Thoracic aorta (tissue), 2 donors: ENCODE results near the gene ORC3. TPM values are rescaled to one million over a fixed set of nuclear protein-coding genes. Genes with fewer than 3 reads are reported as not detected.
"Not testable (repeated sequence)": the region's sequence is repeated elsewhere in the genome, so short reads cannot be mapped to it uniquely, and the experiment has no call there.

Source experiments
- ATAC-seq: fragments of 150-250 bp; one replicate; pipeline ENCODE4 v1.8.0; 2017; ENCODE audit warnings: low read depth; ENCODE audit not compliant: insufficient number of reproducible peaks, low FRiP score
- DNase-seq: peaks from one replicate; pipeline ENCODE4 v3.0.0-alpha.2; 2020; ENCODE audit warnings: low spot score
- H3K27ac ChIP-seq, 2 donors: fragments of 200-600 bp; sonication (generic); 1 replicate in 1 of 2; 2 replicates in 1 of 2; pipeline ENCODE4 v1.5.1; 2016; ENCODE audit warnings: mild to moderate bottlenecking in 2 of 2, moderate library complexity in 2 of 2
- H3K27me3 ChIP-seq: fragments of 200-600 bp; sonication (generic); replicated peaks from 2 replicates; pipeline ENCODE4 v1.6.0; 2016; ENCODE audit warnings: mild to moderate bottlenecking; ENCODE audit not compliant: insufficient read depth
- H3K36me3 ChIP-seq: fragments of 200-600 bp; sonication (generic); one replicate; pipeline ENCODE4 v1.5.1; 2016
- H3K4me1 ChIP-seq, 2 donors: fragments of 200-600 bp; sonication (generic); 1 replicate in 1 of 2; 2 replicates in 1 of 2; pipeline versions ENCODE4 v1.5.1 to v1.6.0; 2016; ENCODE audit warnings: low read depth in 2 of 2, mild to moderate bottlenecking in 1 of 2; ENCODE audit not compliant: control insufficient read depth in 1 of 2
- H3K4me3 ChIP-seq: fragments of 200-600 bp; sonication (generic); 2 replicates; pipeline ENCODE4 v1.5.1; 2016; ENCODE audit warnings: mild to moderate bottlenecking
- H3K9me3 ChIP-seq: fragments of 200-600 bp; sonication (generic); 2 replicates; pipeline ENCODE4 v1.5.1; 2016
- CTCF ChIP-seq: fragments of 200-600 bp; sonication (generic); IDR thresholded peaks from one replicate; pipeline ENCODE4 v1.5.1; 2019; ENCODE audit warnings: antibody characterized with exemption
- total RNA-seq, 2 donors: library from RNA; depleted of rRNA; stranded (reverse); fragments of >200 nt; gene quantifications; one replicate each; pipeline versions ENCODE4 v1.1.0 to v1.2.3, GENCODE V29; 2016

The ORC3 gene
- total RNA-seq, 2 donors from 2014 or later = 7.3 to 13.8 TPM

- Histone ChIP-seq H3K4me3 (peak overlapping the region; percentile 73), H3K27me3 (no peaks in the 10 kb centered on the region), H3K36me3 (peaks cover 5% of the 10 kb centered on the region), H3K9me3 (no peaks in the 10 kb centered on the region), H3K4me1 (peaks cover 20 to 41% of the 10 kb centered on the region in 2 donors), H3K27ac (no peak overlapping the region)
- DNase-seq = no peak
- TF ChIP-seq CTCF = no peak
- no peak for ATAC-seq
These were observed 1.1 kb downstream of the ORC3 start for GRCh38 chr6:87590990-87591389.

- Histone ChIP-seq H3K27me3 (no peaks in the 10 kb centered on the region), H3K4me1 (peaks cover 0 to 11% of the 10 kb centered on the region in 2 donors), H3K27ac (no peak overlapping the region), H3K9me3 (no peaks in the 10 kb centered on the region), H3K4me3 (no peak overlapping the region), H3K36me3 (no peaks in the 10 kb centered on the region)
- no peak for ATAC-seq
- DNase-seq = no peak
- TF ChIP-seq CTCF = no peak
These were observed 10.6 kb downstream of the ORC3 start for GRCh38 chr6:87600576-87600975.

GRCh38 chr6:87606199-87606598, 16.3 kb downstream of the ORC3 start:
- H3K36me3 ChIP-seq = peaks cover 14% of the 10 kb centered on the region
- no peak for ATAC-seq
- H3K27ac ChIP-seq = no peak overlapping the region
- no peak for TF ChIP-seq CTCF
- H3K4me1 ChIP-seq = peaks cover 0 to 11% of the 10 kb centered on the region in 2 donors
- H3K4me3 ChIP-seq = no peak overlapping the region
- no peaks in the 10 kb centered on the region for H3K9me3 ChIP-seq
- H3K27me3 ChIP-seq = no peaks in the 10 kb centered on the region
- no peak for DNase-seq

- Histone ChIP-seq H3K4me1 (peaks cover 0 to 11% of the 10 kb centered on the region in 2 donors), H3K36me3 (peaks cover 31% of the 10 kb centered on the region), H3K27ac (no peak overlapping the region), H3K27me3 (no peaks in the 10 kb centered on the region), H3K9me3 (no peaks in the 10 kb centered on the region), H3K4me3 (no peak overlapping the region)
- TF ChIP-seq CTCF = no peak
- DNase-seq (no peak), ATAC-seq (no peak)
These were observed 18.9 kb downstream of the ORC3 start for GRCh38 chr6:87608802-87609201.

GRCh38 chr6:87613018-87613417, 23.1 kb downstream of the ORC3 start:
- H3K9me3 ChIP-seq, ATAC-seq, H3K27me3 ChIP-seq, H3K27ac ChIP-seq, H3K4me1 ChIP-seq, H3K4me3 ChIP-seq, DNase-seq: not testable (repeated sequence)
- H3K36me3 ChIP-seq = peaks cover 24% of the 10 kb centered on the region

GRCh38 chr6:87617405-87617804, 27.5 kb downstream of the ORC3 start:
- DNase-seq (no peak), ATAC-seq (no peak)
- peaks cover 18% of the 10 kb centered on the region for H3K36me3 ChIP-seq
- no peak for TF ChIP-seq CTCF
- no peaks in the 10 kb centered on the region for H3K27me3 ChIP-seq
- H3K4me1 ChIP-seq = peaks cover 0 to 3% of the 10 kb centered on the region in 2 donors
- H3K4me3 ChIP-seq = no peak overlapping the region
- no peak overlapping the region for H3K27ac ChIP-seq
- no peaks in the 10 kb centered on the region for H3K9me3 ChIP-seq
